Suprapubic skin (tissue), 4 donors: Measurements from ENCODE around the gene SIVA1. TPM values are rescaled to one million over a fixed set of nuclear protein-coding genes. Genes with fewer than 3 reads are reported as not detected.

Experiments
- DNase-seq, 2 donors: peaks; one replicate each; pipeline ENCODE4 v3.0.0-alpha.2; 2019; ENCODE audit warnings: low spot score in 2 of 2
- H3K27ac ChIP-seq: fragments of 200-600 bp; sonication (generic); one replicate; pipeline ENCODE4 v1.5.1; 2019
- H3K27me3 ChIP-seq: fragments of 200-600 bp; sonication (generic); one replicate; pipeline ENCODE4 v1.5.1; 2019
- H3K36me3 ChIP-seq: fragments of 200-600 bp; sonication (generic); one replicate; pipeline ENCODE4 v1.5.1; 2019
- H3K4me1 ChIP-seq: fragments of 200-600 bp; sonication (generic); one replicate; pipeline ENCODE4 v1.5.1; 2019
- H3K4me3 ChIP-seq: fragments of 200-600 bp; sonication (generic); one replicate; pipeline ENCODE4 v1.5.1; 2019; ENCODE audit warnings: mild to moderate bottlenecking
- H3K9me3 ChIP-seq: fragments of 200-600 bp; sonication (generic); one replicate; pipeline ENCODE4 v1.5.1; 2019
- EP300 ChIP-seq: sonication (generic); formaldehyde crosslinking; IDR thresholded peaks from one replicate; pipeline ENCODE4 v1.6.1; 2017; ENCODE audit warnings: antibody characterized with exemption
- POLR2A ChIP-seq, 2 donors: fragments of 450-650 bp; IDR thresholded peaks; one replicate each; pipeline ENCODE4 v1.6.1; 2017; ENCODE audit warnings: antibody characterized with exemption in 2 of 2, mild to moderate bottlenecking in 2 of 2, moderate library complexity in 2 of 2
- POLR2AphosphoS5 ChIP-seq, 3 donors: sonication (generic); formaldehyde crosslinking; IDR thresholded peaks; one replicate each; pipeline ENCODE4 v1.6.1; 2017; ENCODE audit warnings: antibody characterized with exemption in 3 of 3
- WGBS: methylation state at CpG from one replicate; pipeline ENCODE4 v1.1.5; 2018; 5-methylcytosine and 5-hydroxymethylcytosine counted together
- total RNA-seq, 4 donors: library from RNA; depleted of rRNA; stranded (reverse); fragments of >200 nt; gene quantifications; one replicate each; pipeline ENCODE4 v1.1.0, GENCODE V29; 2016
- TF ChIP-seq, protein P1 (sequence below), 2 donors: fragments of 200-600 bp in 1 of 2; fragments of 450-650 bp in 1 of 2; sonication (generic) in 1 of 2; IDR thresholded peaks; one replicate each; pipeline ENCODE4 v1.5.1; 2016 to 2019; ENCODE audit warnings: antibody characterized with exemption in 2 of 2, mild to moderate bottlenecking in 1 of 2, moderate library complexity in 1 of 2

Gene SIVA1
- total RNA-seq, 4 donors from 2014 or later, result 94.0 to 159 (median 142) TPM

- Histone ChIP-seq H3K27me3 (no peaks in the 10 kb centered on the region), H3K9me3 (no peaks in the 10 kb centered on the region), H3K27ac (no peak overlapping the region), H3K4me1 (peaks cover 56% of the 10 kb centered on the region), H3K4me3 (no peak overlapping the region), H3K36me3 (peaks cover 24% of the 10 kb centered on the region)
- no peak for DNase-seq
- 97% methylated on average over 7 of the region's 36 CpGs for WGBS
- TF ChIP-seq, protein P1, sequence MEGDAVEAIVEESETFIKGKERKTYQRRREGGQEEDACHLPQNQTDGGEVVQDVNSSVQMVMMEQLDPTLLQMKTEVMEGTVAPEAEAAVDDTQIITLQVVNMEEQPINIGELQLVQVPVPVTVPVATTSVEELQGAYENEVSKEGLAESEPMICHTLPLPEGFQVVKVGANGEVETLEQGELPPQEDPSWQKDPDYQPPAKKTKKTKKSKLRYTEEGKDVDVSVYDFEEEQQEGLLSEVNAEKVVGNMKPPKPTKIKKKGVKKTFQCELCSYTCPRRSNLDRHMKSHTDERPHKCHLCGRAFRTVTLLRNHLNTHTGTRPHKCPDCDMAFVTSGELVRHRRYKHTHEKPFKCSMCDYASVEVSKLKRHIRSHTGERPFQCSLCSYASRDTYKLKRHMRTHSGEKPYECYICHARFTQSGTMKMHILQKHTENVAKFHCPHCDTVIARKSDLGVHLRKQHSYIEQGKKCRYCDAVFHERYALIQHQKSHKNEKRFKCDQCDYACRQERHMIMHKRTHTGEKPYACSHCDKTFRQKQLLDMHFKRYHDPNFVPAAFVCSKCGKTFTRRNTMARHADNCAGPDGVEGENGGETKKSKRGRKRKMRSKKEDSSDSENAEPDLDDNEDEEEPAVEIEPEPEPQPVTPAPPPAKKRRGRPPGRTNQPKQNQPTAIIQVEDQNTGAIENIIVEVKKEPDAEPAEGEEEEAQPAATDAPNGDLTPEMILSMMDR (IDR thresholded peaks at IDR 0.05), result no peak
Measured at GRCh38 chr14:104784846-104785707, 32.1 kb downstream of the SIVA1 start.

- Histone ChIP-seq H3K27me3 (no peaks in the 10 kb centered on the region), H3K4me3 (no peak overlapping the region), H3K9me3 (no peaks in the 10 kb centered on the region), H3K36me3 (peaks cover 24% of the 10 kb centered on the region), H3K27ac (no peak overlapping the region), H3K4me1 (peaks cover 61% of the 10 kb centered on the region)
- no peak for TF ChIP-seq EP300
- no peak for TF ChIP-seq POLR2A (IDR thresholded peaks at IDR 0.05)
- TF ChIP-seq POLR2AphosphoS5 (IDR thresholded peaks at IDR 0.05), result no peak
- TF ChIP-seq, protein P1 (IDR thresholded peaks at IDR 0.05), result no peak
- WGBS, result 90% methylated on average over 3 of the region's 13 CpGs
- DNase-seq, result no peak
Measured at GRCh38 chr14:104785708-104786080, 32.7 kb downstream of the SIVA1 start.

DNA sequence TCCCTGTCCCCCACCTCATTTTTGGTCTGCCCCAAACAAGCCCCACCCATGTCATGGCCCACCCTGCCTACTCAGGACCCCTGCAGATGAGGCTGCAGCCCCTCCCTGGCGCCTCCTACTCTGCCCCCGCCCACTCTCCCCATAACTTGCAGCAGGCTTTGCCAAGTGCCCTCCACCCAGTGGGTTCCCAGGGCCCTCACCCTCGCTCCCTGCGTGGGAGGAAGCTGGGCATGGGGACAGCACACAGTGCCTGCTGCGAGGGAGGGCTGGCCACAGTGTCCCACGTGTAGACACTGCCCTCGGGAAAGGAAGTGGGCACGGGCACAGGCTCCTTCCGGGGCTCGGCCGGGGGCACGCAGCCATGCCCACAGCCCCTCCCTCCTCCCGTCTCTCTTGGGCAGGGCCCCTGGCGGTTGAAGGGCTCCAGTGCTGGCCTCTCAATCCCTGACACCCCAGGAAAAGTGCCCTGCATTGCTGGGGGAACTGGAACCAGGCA lies 33.2 kb downstream of the SIVA1 start:
- 80% methylated on average over 1 of the region's 14 CpGs for WGBS
- TF ChIP-seq, protein P1 (IDR thresholded peaks at IDR 0.05), result peak in 1 of 2 donors; percentile 17
- TF ChIP-seq EP300, result no peak
- peaks cover 26% of the 10 kb centered on the region for H3K36me3 ChIP-seq
- no peak overlapping the region for H3K4me3 ChIP-seq
- no peak for DNase-seq
- H3K9me3 ChIP-seq, result no peaks in the 10 kb centered on the region
- no peak overlapping the region for H3K27ac ChIP-seq
- H3K4me1 ChIP-seq, result peaks cover 63% of the 10 kb centered on the region
- H3K27me3 ChIP-seq, result no peaks in the 10 kb centered on the region

GRCh38 chr14:104786726-104787675 lies 34.1 kb downstream of the SIVA1 start:
- H3K27me3 ChIP-seq, result no peaks in the 10 kb centered on the region
- H3K4me3 ChIP-seq, result no peak overlapping the region
- 69% methylated on average over 18 of the region's 30 CpGs for WGBS
- H3K36me3 ChIP-seq, result peaks cover 35% of the 10 kb centered on the region
- peak overlapping the region; percentile 15 for H3K27ac ChIP-seq
- H3K9me3 ChIP-seq, result no peaks in the 10 kb centered on the region
- TF ChIP-seq POLR2AphosphoS5 (IDR thresholded peaks at IDR 0.05), result no peak
- TF ChIP-seq POLR2A (IDR thresholded peaks at IDR 0.05), result no peak
- DNase-seq, result no peak
- H3K4me1 ChIP-seq, result peaks cover 72% of the 10 kb centered on the region

DNA sequence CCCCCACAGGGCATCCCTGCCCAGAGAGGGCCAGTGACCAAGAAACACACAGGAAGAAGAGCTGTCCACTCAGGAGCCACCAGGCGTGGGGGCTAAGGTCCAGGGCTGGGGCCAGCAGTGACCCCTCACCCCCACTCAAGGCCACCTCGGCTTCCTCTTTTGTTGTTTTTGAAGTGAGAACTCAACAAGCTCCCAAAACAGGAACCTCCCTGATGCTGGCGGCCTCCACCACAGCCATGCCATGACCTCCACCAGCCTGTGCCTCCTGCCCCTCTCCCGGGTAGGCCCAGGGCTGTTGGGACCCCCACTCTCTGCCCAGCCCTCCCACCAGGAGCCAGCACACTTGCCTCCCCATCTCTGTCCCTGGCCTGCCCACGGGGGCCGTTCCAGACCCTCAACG lies 34.8 kb downstream of the SIVA1 start:
- H3K36me3 ChIP-seq, result peaks cover 35% of the 10 kb centered on the region
- TF ChIP-seq POLR2A (IDR thresholded peaks at IDR 0.05) (no peak), POLR2AphosphoS5 (IDR thresholded peaks at IDR 0.05) (no peak), EP300 (no peak)
- TF ChIP-seq, protein P1 (IDR thresholded peaks at IDR 0.05), result no peak
- no peaks in the 10 kb centered on the region for H3K9me3 ChIP-seq
- WGBS, result 74% methylated on average over 3 of the region's 7 CpGs
- no peak overlapping the region for H3K27ac ChIP-seq
- no peak overlapping the region for H3K4me3 ChIP-seq
- H3K4me1 ChIP-seq, result peaks cover 79% of the 10 kb centered on the region
- DNase-seq, result no peak
- no peaks in the 10 kb centered on the region for H3K27me3 ChIP-seq
